ENCODE measurements around the gene PITPNM3. TPM values are rescaled to one million over a fixed set of nuclear protein-coding genes. Genes with fewer than 3 reads are reported as not detected.

The PITPNM3 gene
- polyA plus RNA-seq, 3 donors: 0.29 TPM; not detected in 2

- no peak overlapping the region for H2AFZ ChIP-seq (ENCODE audit: insufficient read depth, low read depth, low read length, poor library complexity, severe bottlenecking)
Measured at GRCh38 chr17:6496640-6497441, 59.5 kb downstream of the PITPNM3 start.

GRCh38 chr17:6496116-6496481, 60.3 kb downstream of the PITPNM3 start:
- peak overlapping the region in 1 of 2 donors; percentile 47 for H3K4me3 Mint-ChIP-seq
- TF ChIP-seq, protein P1, sequence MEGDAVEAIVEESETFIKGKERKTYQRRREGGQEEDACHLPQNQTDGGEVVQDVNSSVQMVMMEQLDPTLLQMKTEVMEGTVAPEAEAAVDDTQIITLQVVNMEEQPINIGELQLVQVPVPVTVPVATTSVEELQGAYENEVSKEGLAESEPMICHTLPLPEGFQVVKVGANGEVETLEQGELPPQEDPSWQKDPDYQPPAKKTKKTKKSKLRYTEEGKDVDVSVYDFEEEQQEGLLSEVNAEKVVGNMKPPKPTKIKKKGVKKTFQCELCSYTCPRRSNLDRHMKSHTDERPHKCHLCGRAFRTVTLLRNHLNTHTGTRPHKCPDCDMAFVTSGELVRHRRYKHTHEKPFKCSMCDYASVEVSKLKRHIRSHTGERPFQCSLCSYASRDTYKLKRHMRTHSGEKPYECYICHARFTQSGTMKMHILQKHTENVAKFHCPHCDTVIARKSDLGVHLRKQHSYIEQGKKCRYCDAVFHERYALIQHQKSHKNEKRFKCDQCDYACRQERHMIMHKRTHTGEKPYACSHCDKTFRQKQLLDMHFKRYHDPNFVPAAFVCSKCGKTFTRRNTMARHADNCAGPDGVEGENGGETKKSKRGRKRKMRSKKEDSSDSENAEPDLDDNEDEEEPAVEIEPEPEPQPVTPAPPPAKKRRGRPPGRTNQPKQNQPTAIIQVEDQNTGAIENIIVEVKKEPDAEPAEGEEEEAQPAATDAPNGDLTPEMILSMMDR (IDR thresholded peaks at IDR 0.05): no peak
- H3K9me3 Mint-ChIP-seq: peaks cover 0 to 4% (median 2%) of the 10 kb centered on the region in 7 donors
- H3K36me3 Mint-ChIP-seq: no peaks in the 10 kb centered on the region
- intact Hi-C loops (cut with micrococcal nuclease): no loop called here
- DNase-seq: no peak
- H3K4me1 Mint-ChIP-seq: peaks cover 3% of the 10 kb centered on the region
- H4K20me1 ChIP-seq (ENCODE audit: insufficient read depth, low read length): no peaks in the 10 kb centered on the region
- H3K27ac ChIP-seq (ENCODE audit: low read depth in 1 of 2, low read length in 2 of 2): no peak overlapping the region
- no peaks in the 10 kb centered on the region for H3K79me2 ChIP-seq (ENCODE audit: insufficient read depth, low read length)
- H3K27me3 ChIP-seq (ENCODE audit: control insufficient read depth in 2 of 2, insufficient read depth in 2 of 2, low read length in 2 of 2): peaks cover 0 to 20% of the 10 kb centered on the region in 2 donors
- H3K4me3 ChIP-seq (replicated peaks in 1 of 3; ENCODE audit: low read depth in 2 of 3, low read length in 3 of 3): no peak overlapping the region
- H3K9ac ChIP-seq (ENCODE audit: insufficient read depth, low read length, poor library complexity, severe bottlenecking): no peak overlapping the region
- H3K4me1 ChIP-seq (ENCODE audit: control insufficient read depth in 1 of 2, insufficient read depth in 2 of 2, low read length in 2 of 2): no peaks in the 10 kb centered on the region
- H2AFZ ChIP-seq (ENCODE audit: insufficient read depth, low read depth, low read length, poor library complexity, severe bottlenecking): no peak overlapping the region
- no peak overlapping the region for H3K4me2 ChIP-seq (replicated peaks; ENCODE audit: extremely low read depth, low read length, poor library complexity, severe bottlenecking)
- H3K27me3 Mint-ChIP-seq (ENCODE audit: low read depth in 3 of 3): peaks cover 20 to 35% (median 27%) of the 10 kb centered on the region in 3 donors
- 7% methylated on average over 8 of the region's 8 CpGs for WGBS (ENCODE audit: insufficient coverage)
- H3K27ac Mint-ChIP-seq: no peak overlapping the region
- no peaks in the 10 kb centered on the region for H3K36me3 ChIP-seq (replicated peaks in 1 of 2; ENCODE audit: control insufficient read depth in 1 of 2, insufficient read depth in 2 of 2, low read length in 2 of 2)
- no peaks in the 10 kb centered on the region for H3K9me3 ChIP-seq (replicated peaks in 1 of 2; ENCODE audit: control insufficient read depth in 1 of 2, insufficient read depth in 1 of 2, low read length in 2 of 2)

More at GRCh38 chr17:6496640-6497441, 59.5 kb downstream of the PITPNM3 start:
- Mint-ChIP-seq H3K27me3 (ENCODE audit: low read depth in 3 of 3) (peaks cover 20 to 35% (median 27%) of the 10 kb centered on the region in 3 donors), H3K4me1 (peaks cover 3% of the 10 kb centered on the region), H3K36me3 (no peaks in the 10 kb centered on the region), H3K9me3 (peaks cover 0 to 4% (median 2%) of the 10 kb centered on the region in 7 donors), H3K27ac (no peak overlapping the region), H3K4me3 (peak overlapping the region in 1 of 2 donors; percentile 47)
- DNase-seq: no peak
- intact Hi-C loops (cut with micrococcal nuclease): no loop called here
- H3K9ac ChIP-seq (ENCODE audit: insufficient read depth, low read length, poor library complexity, severe bottlenecking): no peak overlapping the region
- TF ChIP-seq, protein P1 (IDR thresholded peaks at IDR 0.05): no peak
- no peak overlapping the region for H3K27ac ChIP-seq (ENCODE audit: low read depth in 1 of 2, low read length in 2 of 2)
- H3K36me3 ChIP-seq (replicated peaks in 1 of 2; ENCODE audit: control insufficient read depth in 1 of 2, insufficient read depth in 2 of 2, low read length in 2 of 2): no peaks in the 10 kb centered on the region
- no peaks in the 10 kb centered on the region for H3K4me1 ChIP-seq (ENCODE audit: control insufficient read depth in 1 of 2, insufficient read depth in 2 of 2, low read length in 2 of 2)
- H3K4me2 ChIP-seq (replicated peaks; ENCODE audit: extremely low read depth, low read length, poor library complexity, severe bottlenecking): no peak overlapping the region
- no peak overlapping the region for H3K4me3 ChIP-seq (replicated peaks in 1 of 3; ENCODE audit: low read depth in 2 of 3, low read length in 3 of 3)
- peaks cover 0 to 20% of the 10 kb centered on the region in 2 donors for H3K27me3 ChIP-seq (ENCODE audit: control insufficient read depth in 2 of 2, insufficient read depth in 2 of 2, low read length in 2 of 2)
- H3K79me2 ChIP-seq (ENCODE audit: insufficient read depth, low read length): no peaks in the 10 kb centered on the region
- H3K9me3 ChIP-seq (replicated peaks in 1 of 2; ENCODE audit: control insufficient read depth in 1 of 2, insufficient read depth in 1 of 2, low read length in 2 of 2): no peaks in the 10 kb centered on the region
- 45% methylated on average over 11 of the region's 15 CpGs for WGBS (ENCODE audit: insufficient coverage)
- H4K20me1 ChIP-seq (ENCODE audit: insufficient read depth, low read length): no peaks in the 10 kb centered on the region
